ENCODE measurements around the gene FSIP1.

The FSIP1 gene

DNA sequence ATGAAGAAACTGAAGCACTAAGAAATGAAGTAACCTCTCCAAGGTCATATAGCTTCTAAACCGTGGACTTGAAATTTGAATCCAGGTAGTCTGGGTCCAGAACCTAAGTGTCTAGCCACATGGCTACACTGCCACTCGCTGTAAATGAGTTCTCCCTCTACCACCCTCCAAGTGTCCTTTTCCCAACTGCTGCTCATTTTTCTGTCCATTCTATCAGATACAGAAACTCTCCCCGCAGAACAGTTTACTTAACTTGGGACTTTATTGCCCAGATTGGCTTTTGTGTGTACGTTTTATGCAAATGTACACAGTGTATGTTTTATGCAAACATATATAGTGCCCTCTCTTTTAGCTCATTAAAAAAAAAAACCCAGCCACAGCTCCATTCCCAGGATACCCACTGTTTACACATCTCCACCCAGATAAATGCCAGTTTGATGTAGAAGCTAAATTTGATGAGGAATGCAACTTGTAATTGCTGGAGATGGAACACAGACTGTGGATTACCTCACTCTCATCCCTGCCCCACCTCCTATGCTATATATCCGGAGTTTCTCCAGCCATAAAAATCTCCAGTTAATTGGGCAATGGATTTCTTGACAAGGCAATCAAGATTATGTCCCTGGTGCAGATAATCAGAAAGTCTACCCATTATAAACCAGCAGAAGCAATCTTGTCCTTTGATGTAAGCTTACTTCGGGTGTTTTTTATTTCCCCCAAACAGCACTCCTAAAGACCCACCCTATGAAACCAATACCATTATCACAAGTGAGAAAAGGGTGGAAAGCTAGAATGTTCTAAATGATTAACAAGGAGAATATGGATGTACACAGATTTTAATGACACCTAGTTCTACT lies 159.8 kb downstream of the FSIP1 start:
- no peak for DNase-seq (ENCODE audit: insufficient read length, low spot score)
- no peak for TF ChIP-seq POLR2A (IDR thresholded peaks at IDR 0.05; ENCODE audit: low read depth, low read length)
- FAIRE-seq = no peak

DNA sequence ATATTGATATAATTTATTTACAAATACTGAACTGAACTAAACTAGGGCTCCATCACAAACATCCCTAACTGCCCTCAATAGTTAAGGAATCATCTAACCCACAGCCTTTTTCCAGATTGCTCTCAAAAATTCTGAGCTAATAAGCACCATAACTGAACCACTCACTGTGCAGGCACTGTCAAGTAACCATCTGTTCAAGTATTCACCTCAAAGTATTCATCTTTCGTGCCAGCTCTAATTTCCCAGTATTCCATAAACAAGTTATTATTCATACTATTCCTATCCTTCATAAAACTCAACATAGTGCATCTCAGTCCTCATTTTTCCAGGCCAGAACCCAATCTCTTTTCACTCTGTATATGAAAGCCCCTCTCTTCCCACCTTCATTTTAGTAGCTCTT lies 160.7 kb downstream of the FSIP1 start:
- DNase-seq (ENCODE audit: insufficient read length, low spot score) (no peak), FAIRE-seq (no peak)
- TF ChIP-seq POLR2A (IDR thresholded peaks at IDR 0.05; ENCODE audit: low read depth, low read length) = no peak

DNA sequence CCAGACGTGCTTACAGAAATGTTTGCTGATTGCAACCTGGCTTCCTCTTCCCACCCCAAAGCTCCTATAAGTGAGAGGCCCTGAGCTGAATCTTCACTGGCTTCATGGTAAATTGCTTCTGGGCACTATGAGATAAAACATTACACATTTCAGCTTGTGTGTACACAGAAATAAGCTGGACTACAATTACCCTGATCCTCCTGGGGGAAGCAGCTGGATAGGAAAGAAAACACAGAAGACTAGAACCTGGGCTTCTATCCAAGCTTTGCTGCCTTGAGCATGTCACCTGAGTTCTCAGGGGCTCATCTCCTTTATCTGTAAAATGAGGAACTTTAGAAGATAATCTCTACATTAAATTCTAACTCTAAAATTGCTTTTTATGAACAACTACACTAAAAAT lies 161.4 kb downstream of the FSIP1 start:
- no peak for TF ChIP-seq POLR2A (IDR thresholded peaks at IDR 0.05; ENCODE audit: low read depth, low read length)
- DNase-seq (ENCODE audit: insufficient read length, low spot score) (no peak), FAIRE-seq (peak; percentile 20)

DNA sequence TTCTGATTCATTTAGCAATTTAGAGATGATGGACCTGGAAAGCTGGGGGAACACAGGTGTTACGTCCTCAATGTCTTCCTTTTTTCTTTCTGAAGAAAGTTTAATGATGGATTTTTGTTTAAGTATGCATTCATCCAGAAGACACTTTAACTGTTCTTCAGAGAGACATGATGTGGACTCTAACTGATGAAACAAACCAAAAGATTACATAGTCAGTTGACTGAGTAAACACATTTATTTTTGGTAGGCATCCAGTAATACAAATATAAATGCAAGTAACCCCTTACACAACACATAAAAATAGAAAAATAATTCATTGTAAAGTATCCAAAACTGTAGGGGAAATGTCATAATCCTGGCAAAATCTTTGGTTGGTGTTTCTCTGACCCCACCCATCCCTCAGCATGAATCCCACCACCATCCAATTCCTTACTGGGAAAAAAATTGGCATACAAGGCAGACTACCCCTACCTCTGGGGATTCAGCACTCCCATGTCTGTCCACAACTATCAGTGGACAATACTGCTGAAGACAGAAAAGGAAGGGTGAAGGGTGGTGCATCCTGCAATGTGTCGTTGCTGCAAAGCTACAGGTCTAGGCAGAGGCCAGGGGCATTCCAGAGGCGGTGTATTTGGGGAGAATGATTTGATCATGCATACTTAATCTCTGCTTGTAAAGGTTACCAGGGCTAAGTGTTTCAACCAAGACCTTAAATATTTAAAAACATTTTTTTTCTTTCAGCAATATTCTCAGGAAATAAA lies 164.4 kb downstream of the FSIP1 start:
- DNase-seq (ENCODE audit: insufficient read length, low spot score) = no peak
- FAIRE-seq = no peak
- TF ChIP-seq POLR2A (IDR thresholded peaks at IDR 0.05; ENCODE audit: low read depth, low read length) = no peak

DNA sequence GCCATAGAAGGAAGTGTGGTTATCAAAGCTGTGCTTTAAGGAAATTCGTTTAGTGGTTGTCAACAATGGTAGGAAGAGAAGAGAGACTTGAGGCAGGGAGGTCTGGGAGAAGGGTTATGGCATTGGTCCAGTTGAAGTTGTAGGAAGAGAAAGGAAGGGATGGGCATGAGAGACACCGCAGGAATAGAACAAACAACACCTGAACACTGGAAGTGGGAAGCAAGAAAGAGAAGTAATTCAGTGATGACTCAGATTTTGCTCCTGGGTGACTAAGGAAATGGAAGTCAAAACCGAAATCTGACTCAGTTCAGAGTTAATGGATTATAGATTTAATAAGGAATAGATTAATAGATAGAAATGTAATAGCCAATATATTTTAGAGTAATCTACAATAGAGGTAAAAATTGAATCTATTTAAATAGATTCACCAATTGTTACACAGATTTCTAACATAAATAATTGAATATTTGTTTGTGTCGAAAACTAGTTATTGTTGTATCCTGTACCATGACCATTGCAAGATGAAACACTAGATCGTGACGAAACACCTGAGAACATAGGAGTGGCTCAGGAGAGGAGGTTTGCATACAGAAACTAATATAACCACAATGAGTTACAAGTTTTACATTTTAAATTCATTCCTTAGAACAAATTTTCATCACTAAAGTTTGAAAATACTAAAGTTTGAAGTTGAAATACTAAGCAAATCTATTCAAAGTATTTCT lies 165.7 kb downstream of the FSIP1 start:
- no peak for TF ChIP-seq POLR2A (IDR thresholded peaks at IDR 0.05; ENCODE audit: low read depth, low read length)
- DNase-seq (ENCODE audit: insufficient read length, low spot score) (no peak), FAIRE-seq (peak; percentile 71)

DNA sequence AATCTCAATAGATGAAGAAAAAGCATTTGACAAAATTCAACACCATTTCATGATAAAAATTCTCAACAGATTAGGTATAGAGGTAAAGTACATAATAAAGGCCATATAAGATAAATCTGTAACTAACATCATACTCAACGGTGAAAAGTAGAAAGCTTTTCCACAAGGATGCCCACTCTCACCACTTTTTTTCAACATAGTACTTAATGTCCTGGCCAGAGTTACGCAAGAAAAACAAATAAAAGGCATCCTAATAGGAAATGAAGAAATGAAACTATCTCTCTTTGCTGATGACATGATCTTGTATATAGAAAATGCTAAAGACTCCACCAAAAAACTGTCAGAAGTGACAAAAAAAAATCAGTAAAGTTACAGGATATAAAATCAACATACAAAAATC lies 168.8 kb downstream of the FSIP1 start:
- no peak for DNase-seq (ENCODE audit: insufficient read length, low spot score)
- no peak for TF ChIP-seq POLR2A (IDR thresholded peaks at IDR 0.05; ENCODE audit: low read depth, low read length)
- no peak for FAIRE-seq

DNA sequence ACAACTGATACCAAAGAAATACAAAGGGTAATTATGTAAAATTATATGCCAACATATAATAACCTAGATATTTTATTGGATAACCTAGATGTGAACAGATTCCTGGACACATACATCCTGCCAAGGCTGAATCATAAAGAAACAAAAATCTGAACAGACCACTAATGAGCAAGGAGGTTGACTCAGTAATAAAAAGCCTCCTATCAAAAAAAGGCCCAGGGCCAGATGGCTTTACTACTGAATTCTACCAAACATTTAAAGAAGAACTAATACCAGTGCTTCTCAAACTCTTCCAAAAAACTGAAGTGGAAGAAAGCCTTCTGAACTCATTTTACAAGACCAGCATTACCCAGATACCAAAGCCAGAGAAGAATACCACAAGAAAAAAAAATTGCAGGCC lies 169.4 kb downstream of the FSIP1 start:
- FAIRE-seq (no peak), DNase-seq (ENCODE audit: insufficient read length, low spot score) (no peak)
- TF ChIP-seq POLR2A (IDR thresholded peaks at IDR 0.05; ENCODE audit: low read depth, low read length) = no peak

DNA sequence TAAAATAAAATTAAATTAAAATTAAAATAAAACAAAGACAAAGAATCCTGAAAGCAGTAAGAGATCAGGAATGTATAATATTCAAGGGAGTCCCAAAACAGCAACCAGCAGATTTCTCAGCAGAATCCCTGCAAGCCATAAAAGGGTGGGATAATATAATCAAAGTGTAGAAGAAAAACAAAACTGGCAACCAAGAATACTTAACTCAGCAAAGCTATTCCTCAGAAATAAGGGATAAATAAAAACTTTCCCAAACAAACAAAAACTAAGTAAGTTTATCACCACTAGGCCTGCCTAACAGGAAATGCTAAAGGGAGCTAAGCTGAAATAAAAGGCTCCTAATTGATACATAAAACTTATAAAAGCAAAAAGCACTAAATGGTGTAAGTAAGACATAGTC lies 172.0 kb downstream of the FSIP1 start:
- FAIRE-seq (no peak), DNase-seq (ENCODE audit: insufficient read length, low spot score) (no peak)
- no peak for TF ChIP-seq POLR2A (IDR thresholded peaks at IDR 0.05; ENCODE audit: low read depth, low read length)

DNA sequence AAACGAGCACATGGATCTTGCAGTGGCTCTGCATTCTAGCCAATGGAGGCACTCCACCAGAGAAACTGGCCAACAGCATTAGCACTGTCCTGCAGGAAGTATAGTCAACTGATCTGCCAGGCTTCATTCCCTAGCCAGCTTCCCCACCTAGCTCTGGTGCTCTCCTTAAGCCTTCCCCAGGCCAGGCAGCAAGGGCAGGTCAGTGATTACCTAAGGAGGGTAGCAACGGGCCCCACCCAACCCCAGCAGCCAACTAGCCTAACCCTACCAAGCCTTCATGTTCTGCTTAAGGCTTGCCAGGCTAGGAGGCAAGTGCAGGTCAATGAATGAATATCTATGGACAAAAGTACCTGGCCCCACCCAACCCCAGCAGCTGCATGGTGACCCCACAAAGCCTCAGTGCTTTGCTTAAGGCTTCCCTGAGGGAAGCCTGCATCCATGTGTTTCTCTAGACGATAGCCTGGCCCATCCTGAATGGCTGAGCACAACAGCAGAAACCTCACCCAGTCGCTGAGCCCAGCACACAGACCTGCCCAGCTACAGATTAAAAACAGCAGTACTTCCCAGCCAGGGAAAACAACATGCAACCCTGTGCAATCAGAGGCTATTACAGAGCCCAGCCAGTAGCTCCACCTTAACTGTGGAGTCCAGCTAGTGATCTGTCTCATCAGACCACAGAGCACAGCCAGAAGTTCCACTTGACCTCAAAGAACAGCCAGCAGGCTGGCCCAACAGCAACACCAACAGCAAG lies 173.3 kb downstream of the FSIP1 start:
- no peak for DNase-seq (ENCODE audit: insufficient read length, low spot score)
- TF ChIP-seq POLR2A (IDR thresholded peaks at IDR 0.05; ENCODE audit: low read depth, low read length) = no peak
- no peak for FAIRE-seq

DNA sequence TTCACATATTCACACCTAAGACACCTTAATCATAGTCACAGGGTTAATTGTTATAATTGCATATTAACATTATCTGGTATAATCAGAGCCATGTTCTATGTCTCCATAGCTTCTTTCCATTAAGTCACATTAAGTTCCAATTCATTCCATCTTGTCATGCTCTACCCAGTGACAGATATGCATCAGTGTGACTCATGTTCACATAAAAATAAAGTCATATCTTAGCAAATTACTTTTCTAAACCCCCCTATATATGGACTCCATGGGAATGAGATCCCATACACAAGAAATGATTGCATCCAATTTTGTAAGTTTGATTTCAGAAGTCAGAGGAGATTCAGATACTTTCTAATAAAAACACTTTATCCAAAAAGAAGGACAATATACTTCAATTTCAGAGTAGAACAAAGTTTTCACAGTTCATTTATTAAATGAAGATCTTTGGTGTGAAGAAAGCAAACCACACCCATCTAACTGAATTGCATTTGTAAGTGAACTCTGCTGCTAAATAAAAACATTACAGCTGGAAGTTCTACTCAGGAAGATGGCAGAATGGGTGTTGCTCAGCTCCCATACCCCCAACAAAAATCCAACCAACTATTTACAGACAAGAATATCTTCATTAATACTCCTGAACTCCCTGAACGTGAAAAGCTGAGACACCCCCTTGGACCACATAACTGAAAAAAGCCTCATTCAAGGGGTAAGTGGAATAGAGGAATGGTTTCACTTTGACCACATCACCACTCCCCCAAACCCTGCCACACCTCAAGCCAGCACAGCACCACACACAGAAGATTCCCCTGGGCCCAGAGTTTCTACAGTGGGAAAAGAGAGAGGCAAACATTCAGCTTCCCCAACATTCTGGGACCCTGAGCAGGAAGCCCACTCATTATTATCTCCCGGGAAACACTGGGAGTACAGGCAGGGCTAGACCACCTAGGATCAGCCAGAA lies 174.2 kb downstream of the FSIP1 start:
- TF ChIP-seq POLR2A (IDR thresholded peaks at IDR 0.05; ENCODE audit: low read depth, low read length) = no peak
- FAIRE-seq (no peak), DNase-seq (ENCODE audit: insufficient read length, low spot score) (no peak)

DNA sequence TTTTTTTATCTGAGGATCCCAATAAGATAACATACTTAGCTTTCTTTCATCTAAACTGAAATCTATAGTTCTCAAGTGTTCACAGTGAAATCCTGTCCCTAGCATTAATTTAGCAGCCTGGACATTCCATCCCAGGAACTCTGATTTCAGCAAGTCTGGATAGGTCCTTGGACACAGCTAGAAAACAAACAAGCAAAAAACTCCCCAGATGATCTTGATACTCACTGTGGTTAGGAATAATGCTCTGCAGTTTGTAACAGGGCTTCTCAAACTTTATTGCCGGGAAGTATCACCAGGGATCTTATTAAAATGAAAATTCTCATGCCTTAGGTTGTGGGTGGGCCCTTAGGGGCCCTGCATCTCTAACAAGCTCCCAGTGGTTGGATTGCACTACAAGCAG lies 177.5 kb downstream of the FSIP1 start:
- FAIRE-seq (no peak), DNase-seq (ENCODE audit: insufficient read length, low spot score) (no peak)
- no peak for TF ChIP-seq POLR2A (IDR thresholded peaks at IDR 0.05; ENCODE audit: low read depth, low read length)

DNA sequence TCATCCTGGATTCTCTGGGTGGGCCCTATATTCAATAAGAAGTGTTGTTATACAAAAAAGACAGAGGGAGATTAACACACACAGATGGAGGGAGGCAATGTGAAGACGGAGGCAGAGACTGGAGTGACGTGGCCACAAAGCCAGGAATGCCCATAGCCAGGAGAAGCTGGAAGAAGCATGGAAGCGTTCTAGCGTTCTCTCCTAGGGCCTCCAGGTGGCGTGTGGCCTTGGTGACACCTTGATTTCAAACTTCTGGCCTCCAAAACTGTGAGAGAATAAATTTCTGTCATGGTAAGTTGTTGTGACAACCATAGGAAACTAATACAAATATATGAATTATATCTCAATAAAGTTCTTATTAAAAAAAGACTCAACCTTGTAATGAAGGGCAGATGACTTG lies 180.5 kb downstream of the FSIP1 start:
- no peak for TF ChIP-seq POLR2A (IDR thresholded peaks at IDR 0.05; ENCODE audit: low read depth, low read length)
- no peak for FAIRE-seq
- DNase-seq (ENCODE audit: insufficient read length, low spot score) = no peak

DNA sequence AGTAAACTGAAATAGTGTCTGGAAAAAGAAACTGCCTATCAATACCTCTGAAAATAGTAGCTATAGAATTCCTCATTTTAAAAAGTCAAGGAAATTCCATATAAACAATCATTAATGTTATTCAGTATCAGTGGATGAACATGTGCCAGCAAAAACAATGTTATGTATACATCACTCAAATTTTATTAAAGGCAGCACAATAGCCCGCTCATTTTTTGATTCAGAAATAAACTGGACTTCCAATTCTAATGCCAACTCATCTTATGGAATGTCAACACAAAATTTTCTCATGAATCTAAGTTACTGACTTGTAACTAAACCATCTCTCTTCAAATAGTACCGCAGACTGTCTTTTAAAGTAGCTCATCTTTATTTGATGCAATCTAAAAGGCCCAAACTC lies 182.8 kb downstream of the FSIP1 start:
- TF ChIP-seq POLR2A (IDR thresholded peaks at IDR 0.05; ENCODE audit: low read depth, low read length) = no peak
- no peak for DNase-seq (ENCODE audit: insufficient read length, low spot score)
- FAIRE-seq = no peak

All from H54 (cell line).